RWPE1 (cell line): ENCODE results near the gene KIF18B.

Experiments used
- CTCF ChIA-PET: fragments of 350-600 bp; sonication (Branson Sonifier 250); formaldehyde crosslinking; extraction: SDS; loops from one replicate; lab custom pipeline; 2021; lab: Yijun Ruan, JAX
- POLR2A ChIA-PET: fragments of 400-600 bp; formaldehyde crosslinking; extraction: SDS; loops from one replicate; lab custom pipeline; 2020; ENCODE audit warnings: antibody characterized with exemption; ENCODE audit not compliant: low non-redundant PET; lab: Yijun Ruan, JAX
- DNase-seq: peaks from one replicate; pipeline ENCODE4 v3.0.0; 2012; ENCODE audit warnings: low spot score
- H3K27ac ChIP-seq: fragments of 450-650 bp; 2 replicates; pipeline ENCODE4 v1.5.1; 2017
- CTCF ChIP-seq: fragments of 450-650 bp; conservative IDR thresholded peaks from 2 replicates; pipeline ENCODE4 v1.5.1; 2017; ENCODE audit warnings: low read depth, mild to moderate bottlenecking

The KIF18B gene

GRCh38 chr17:44947461-44948314 lies at the start of gene KIF18B:
Gene KIF18B, minus strand, starts transcription at chr17:44947773. Its CDS starts 11,429 bp downstream, at chr17:44936344.
- TF ChIP-seq CTCF: no peak; the same call in 1 of the 2 replicates
- peak; percentile 99 for DNase-seq
- peak within 1 kb of the TSS; percentile 88 for H3K27ac ChIP-seq
- POLR2A ChIA-PET: no interaction called here
- CTCF ChIA-PET: interaction anchor here (1.2 kb wide), 1 partner anchor 72 kb away, joined by 7 read pairs; no protein-coding TSS in a partner anchor

- no peak for TF ChIP-seq CTCF
- CTCF ChIA-PET: interaction anchor here (0.6 kb wide), 1 partner anchor 26 kb away, joined by 4 read pairs; no protein-coding TSS in a partner anchor
- no peak overlapping the region for H3K27ac ChIP-seq
- no peak for DNase-seq
- POLR2A ChIA-PET: no interaction called here
These were observed 48.7 kb upstream of the KIF18B start for GRCh38 chr17:44996304-44996703.

GRCh38 chr17:44995436-44996001 lies 47.9 kb upstream of the KIF18B start:
- ChIA-PET POLR2A (no interaction called here), CTCF (interaction anchor here (0.6 to 0.7 kb wide), 2 partner anchors 27 to 28 kb away, joined by 3 to 4 read pairs; no protein-coding TSS in a partner anchor)
- TF ChIP-seq CTCF: no peak
- no peak for DNase-seq
- no peak overlapping the region for H3K27ac ChIP-seq

- no peak for TF ChIP-seq CTCF
- ChIA-PET CTCF (interaction anchor here (0.6 to 0.7 kb wide), 4 partner anchors 11 to 32 kb away, joined by 3 to 7 read pairs (median 4); no protein-coding TSS in a partner anchor), POLR2A (no interaction called here)
- no peak overlapping the region for H3K27ac ChIP-seq
- DNase-seq: no peak
These were observed 44.8 kb upstream of the KIF18B start for GRCh38 chr17:44992242-44992939.

DNA sequence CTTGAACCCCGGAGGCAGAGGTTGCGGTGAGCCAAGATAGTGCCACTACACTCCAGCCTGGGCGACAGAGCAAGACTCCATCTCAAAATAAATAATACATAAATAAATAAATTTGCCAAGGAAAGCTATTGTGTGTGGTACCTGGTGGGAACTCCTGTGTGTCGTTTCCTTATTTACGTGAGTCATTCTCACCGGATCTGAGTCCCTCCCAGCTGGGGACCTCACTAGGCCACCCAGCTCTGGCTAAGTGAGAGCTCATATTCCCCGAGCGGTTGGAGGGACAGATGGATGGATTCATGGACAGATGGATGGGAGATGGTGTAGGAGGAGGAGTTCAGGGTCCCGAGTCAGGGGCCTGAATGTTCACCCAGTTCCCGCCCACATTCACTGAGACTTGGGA lies 43.4 kb upstream of the KIF18B start:
- TF ChIP-seq CTCF: no peak
- DNase-seq: no peak
- ChIA-PET CTCF (interaction anchor here (0.6 to 0.8 kb wide), 3 partner anchors 29 to 632 kb away, joined by 3 to 4 read pairs (median 3); no protein-coding TSS in a partner anchor), POLR2A (no interaction called here)
- H3K27ac ChIP-seq: no peak overlapping the region
